ENCODE measurements around the gene KRTAP10-4.

The KRTAP10-4 gene

GRCh38 chr21:44592446-44593311, 19.1 kb downstream of the KRTAP10-4 start, which contains the start of gene KRTAP10-6:
Gene KRTAP10-6 (minus strand): TSS chr21:44592505. CDS start chr21:44592484, 21 bp downstream.
- no peak within 1 kb of the TSS for H3K4me3 ChIP-seq (ENCODE audit: low read depth in 1 of 2, low read length in 2 of 2)
- H3K27ac ChIP-seq (ENCODE audit: low read length), result no peak within 1 kb of the TSS
- TF ChIP-seq, protein P1, sequence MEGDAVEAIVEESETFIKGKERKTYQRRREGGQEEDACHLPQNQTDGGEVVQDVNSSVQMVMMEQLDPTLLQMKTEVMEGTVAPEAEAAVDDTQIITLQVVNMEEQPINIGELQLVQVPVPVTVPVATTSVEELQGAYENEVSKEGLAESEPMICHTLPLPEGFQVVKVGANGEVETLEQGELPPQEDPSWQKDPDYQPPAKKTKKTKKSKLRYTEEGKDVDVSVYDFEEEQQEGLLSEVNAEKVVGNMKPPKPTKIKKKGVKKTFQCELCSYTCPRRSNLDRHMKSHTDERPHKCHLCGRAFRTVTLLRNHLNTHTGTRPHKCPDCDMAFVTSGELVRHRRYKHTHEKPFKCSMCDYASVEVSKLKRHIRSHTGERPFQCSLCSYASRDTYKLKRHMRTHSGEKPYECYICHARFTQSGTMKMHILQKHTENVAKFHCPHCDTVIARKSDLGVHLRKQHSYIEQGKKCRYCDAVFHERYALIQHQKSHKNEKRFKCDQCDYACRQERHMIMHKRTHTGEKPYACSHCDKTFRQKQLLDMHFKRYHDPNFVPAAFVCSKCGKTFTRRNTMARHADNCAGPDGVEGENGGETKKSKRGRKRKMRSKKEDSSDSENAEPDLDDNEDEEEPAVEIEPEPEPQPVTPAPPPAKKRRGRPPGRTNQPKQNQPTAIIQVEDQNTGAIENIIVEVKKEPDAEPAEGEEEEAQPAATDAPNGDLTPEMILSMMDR (IDR thresholded peaks at IDR 0.05; ENCODE audit: borderline replicate concordance, extremely low read depth, low read length, poor library complexity, severe bottlenecking), result no peak
- no peak for TF ChIP-seq EZH2 (IDR thresholded peaks at IDR 0.05; ENCODE audit: borderline replicate concordance, low read depth, low read length, severe bottlenecking)
- H4K20me1 ChIP-seq (ENCODE audit: insufficient read depth, low read length), result no peaks in the 10 kb centered on the region
- H3K9ac ChIP-seq (ENCODE audit: low read depth, low read length), result no peak within 1 kb of the TSS
- no peak within 1 kb of the TSS for H2AFZ ChIP-seq (ENCODE audit: low read depth, low read length)
- no peaks in the 10 kb centered on the region for H3K9me3 ChIP-seq (ENCODE audit: insufficient read depth, low read length, severe bottlenecking)
- H3K4me2 ChIP-seq (ENCODE audit: insufficient read depth, low read length), result no peak within 1 kb of the TSS
- H3K36me3 ChIP-seq (ENCODE audit: insufficient read depth, low read length), result no peaks in the 10 kb centered on the region
- H3K79me2 ChIP-seq (ENCODE audit: insufficient read depth, low read length), result no peaks in the 10 kb centered on the region
- ATAC-seq (ENCODE audit: insufficient read depth, low read depth), result no peak
- no peaks in the 10 kb centered on the region for H3K4me1 ChIP-seq (ENCODE audit: insufficient read depth, low read length)
- DNase-seq, result no peak
- no peaks in the 10 kb centered on the region for H3K27me3 ChIP-seq (ENCODE audit: insufficient read depth, low read length, poor library complexity)

DNA sequence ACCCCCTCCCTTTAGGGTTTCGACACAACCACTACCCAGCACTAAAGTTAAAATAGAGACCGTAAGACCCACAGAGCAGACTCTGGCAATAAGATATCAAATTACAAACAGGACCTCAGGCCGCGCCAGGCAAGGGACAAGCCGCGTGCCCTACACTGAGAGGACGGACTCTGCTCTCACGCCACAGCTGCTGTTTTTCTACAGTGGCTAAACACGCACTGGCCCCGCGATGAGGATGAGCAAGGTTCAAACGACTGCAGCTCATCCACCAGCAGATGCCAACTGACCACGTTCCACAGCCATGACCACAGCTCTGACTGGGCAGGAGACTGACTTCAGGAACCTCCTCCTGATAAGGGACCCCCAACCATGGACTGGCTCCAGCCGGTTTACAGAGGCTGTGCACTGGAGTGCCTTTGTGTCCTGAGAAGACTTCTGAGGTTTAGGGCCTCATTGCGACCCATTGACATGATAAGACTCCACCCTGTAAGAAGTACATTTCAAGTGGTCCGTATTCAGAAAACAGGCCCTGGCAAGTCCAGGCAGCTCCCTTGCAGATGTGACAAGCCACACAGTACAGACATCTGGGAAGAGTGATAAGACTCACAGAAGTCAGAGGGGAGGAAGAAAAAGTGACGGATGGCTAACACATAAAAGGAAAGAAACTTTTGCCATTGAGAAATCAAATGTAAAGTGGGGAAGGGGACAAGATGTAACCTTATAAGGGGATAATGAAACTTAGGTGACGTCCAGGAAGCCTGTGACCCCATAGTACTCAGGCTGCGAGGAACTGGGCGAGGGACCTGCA, 20.3 kb downstream of the KRTAP10-4 start:
- no peak overlapping the region for H3K9ac ChIP-seq (ENCODE audit: low read depth, low read length)
- no peak overlapping the region for H2AFZ ChIP-seq (ENCODE audit: low read depth, low read length)
- H3K4me2 ChIP-seq (ENCODE audit: insufficient read depth, low read length), result no peak overlapping the region
- no peak overlapping the region for H3K4me3 ChIP-seq (ENCODE audit: low read depth in 1 of 2, low read length in 2 of 2)
- H4K20me1 ChIP-seq (ENCODE audit: insufficient read depth, low read length), result no peaks in the 10 kb centered on the region
- H3K9me3 ChIP-seq (ENCODE audit: insufficient read depth, low read length, severe bottlenecking), result no peaks in the 10 kb centered on the region
- no peaks in the 10 kb centered on the region for H3K4me1 ChIP-seq (ENCODE audit: insufficient read depth, low read length)
- H3K79me2 ChIP-seq (ENCODE audit: insufficient read depth, low read length), result no peaks in the 10 kb centered on the region
- DNase-seq, result no peak
- H3K27me3 ChIP-seq (ENCODE audit: insufficient read depth, low read length, poor library complexity), result no peaks in the 10 kb centered on the region
- no peak for TF ChIP-seq EZH2 (IDR thresholded peaks at IDR 0.05; ENCODE audit: borderline replicate concordance, low read depth, low read length, severe bottlenecking)
- TF ChIP-seq, protein P1 (IDR thresholded peaks at IDR 0.05; ENCODE audit: borderline replicate concordance, extremely low read depth, low read length, poor library complexity, severe bottlenecking), result no peak
- H3K27ac ChIP-seq (ENCODE audit: low read length), result no peak overlapping the region
- no peaks in the 10 kb centered on the region for H3K36me3 ChIP-seq (ENCODE audit: insufficient read depth, low read length)
- ATAC-seq (ENCODE audit: insufficient read depth, low read depth), result no peak

GRCh38 chr21:44594406-44594916, 20.9 kb downstream of the KRTAP10-4 start:
- Histone ChIP-seq H3K4me3 (ENCODE audit: low read depth in 1 of 2, low read length in 2 of 2) (no peak overlapping the region), H3K27ac (ENCODE audit: low read length) (no peak overlapping the region), H3K9ac (ENCODE audit: low read depth, low read length) (no peak overlapping the region), H3K79me2 (ENCODE audit: insufficient read depth, low read length) (no peaks in the 10 kb centered on the region), H3K9me3 (ENCODE audit: insufficient read depth, low read length, severe bottlenecking) (no peaks in the 10 kb centered on the region), H3K36me3 (ENCODE audit: insufficient read depth, low read length) (no peaks in the 10 kb centered on the region), H4K20me1 (ENCODE audit: insufficient read depth, low read length) (no peaks in the 10 kb centered on the region), H3K4me1 (ENCODE audit: insufficient read depth, low read length) (no peaks in the 10 kb centered on the region), H2AFZ (ENCODE audit: low read depth, low read length) (no peak overlapping the region), H3K4me2 (ENCODE audit: insufficient read depth, low read length) (no peak overlapping the region), H3K27me3 (ENCODE audit: insufficient read depth, low read length, poor library complexity) (no peaks in the 10 kb centered on the region)
- DNase-seq (no peak), ATAC-seq (ENCODE audit: insufficient read depth, low read depth) (no peak)
- TF ChIP-seq, protein P1 (IDR thresholded peaks at IDR 0.05; ENCODE audit: borderline replicate concordance, extremely low read depth, low read length, poor library complexity, severe bottlenecking), result no peak
- TF ChIP-seq EZH2 (IDR thresholded peaks at IDR 0.05; ENCODE audit: borderline replicate concordance, low read depth, low read length, severe bottlenecking), result no peak

Data from DND-41 (cell line).